Neural cell (in vitro differentiated cells): Measurements from ENCODE around the gene FAM83G.

Experiments
- RAD21 ChIP-seq: fragments of 450-650 bp; conservative IDR thresholded peaks from 2 replicates; pipeline ENCODE4 v1.6.1; 2014; ENCODE audit warnings: antibody characterized with exemption, mild to moderate bottlenecking, moderate library complexity
- SMC3 ChIP-seq: fragments of 450-650 bp; conservative IDR thresholded peaks from 2 replicates; pipeline ENCODE4 v1.6.1; 2014; ENCODE audit warnings: antibody characterized with exemption, mild to moderate bottlenecking, moderate library complexity; ENCODE audit not compliant: poor library complexity
- TF ChIP-seq, protein P1 (sequence below): IDR thresholded peaks from 2 replicates; pipeline ENCODE4 v1.6.1; 2012; ENCODE audit warnings: borderline replicate concordance
- TF ChIP-seq, protein P2 (sequence below): fragments of 450-650 bp; IDR thresholded peaks from 2 replicates; pipeline ENCODE4 v1.5.1; 2014; ENCODE audit warnings: antibody characterized with exemption, mild to moderate bottlenecking, moderate library complexity; ENCODE audit not compliant: poor library complexity, severe bottlenecking

DNA sequence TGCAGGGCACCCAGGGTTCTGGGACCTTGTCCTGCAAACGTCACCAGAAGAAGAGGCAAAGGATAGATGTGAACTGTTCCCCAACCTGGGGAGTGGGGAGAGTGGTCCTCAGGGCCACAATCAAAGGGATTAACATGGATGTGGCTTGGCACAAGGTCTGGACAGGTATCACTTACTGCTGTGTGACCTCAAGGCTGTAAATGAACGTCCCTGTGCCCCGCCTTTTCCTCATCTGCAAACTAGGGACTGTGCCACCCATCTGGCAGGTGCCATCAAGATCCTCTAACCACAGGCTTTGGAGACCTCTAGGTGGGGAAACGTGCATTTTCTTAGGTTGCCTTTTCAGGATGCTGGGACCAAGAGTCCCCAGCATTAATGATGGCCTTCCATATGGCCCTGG lies 27.5 kb downstream of the FAM83G start:
- TF ChIP-seq, protein P1, sequence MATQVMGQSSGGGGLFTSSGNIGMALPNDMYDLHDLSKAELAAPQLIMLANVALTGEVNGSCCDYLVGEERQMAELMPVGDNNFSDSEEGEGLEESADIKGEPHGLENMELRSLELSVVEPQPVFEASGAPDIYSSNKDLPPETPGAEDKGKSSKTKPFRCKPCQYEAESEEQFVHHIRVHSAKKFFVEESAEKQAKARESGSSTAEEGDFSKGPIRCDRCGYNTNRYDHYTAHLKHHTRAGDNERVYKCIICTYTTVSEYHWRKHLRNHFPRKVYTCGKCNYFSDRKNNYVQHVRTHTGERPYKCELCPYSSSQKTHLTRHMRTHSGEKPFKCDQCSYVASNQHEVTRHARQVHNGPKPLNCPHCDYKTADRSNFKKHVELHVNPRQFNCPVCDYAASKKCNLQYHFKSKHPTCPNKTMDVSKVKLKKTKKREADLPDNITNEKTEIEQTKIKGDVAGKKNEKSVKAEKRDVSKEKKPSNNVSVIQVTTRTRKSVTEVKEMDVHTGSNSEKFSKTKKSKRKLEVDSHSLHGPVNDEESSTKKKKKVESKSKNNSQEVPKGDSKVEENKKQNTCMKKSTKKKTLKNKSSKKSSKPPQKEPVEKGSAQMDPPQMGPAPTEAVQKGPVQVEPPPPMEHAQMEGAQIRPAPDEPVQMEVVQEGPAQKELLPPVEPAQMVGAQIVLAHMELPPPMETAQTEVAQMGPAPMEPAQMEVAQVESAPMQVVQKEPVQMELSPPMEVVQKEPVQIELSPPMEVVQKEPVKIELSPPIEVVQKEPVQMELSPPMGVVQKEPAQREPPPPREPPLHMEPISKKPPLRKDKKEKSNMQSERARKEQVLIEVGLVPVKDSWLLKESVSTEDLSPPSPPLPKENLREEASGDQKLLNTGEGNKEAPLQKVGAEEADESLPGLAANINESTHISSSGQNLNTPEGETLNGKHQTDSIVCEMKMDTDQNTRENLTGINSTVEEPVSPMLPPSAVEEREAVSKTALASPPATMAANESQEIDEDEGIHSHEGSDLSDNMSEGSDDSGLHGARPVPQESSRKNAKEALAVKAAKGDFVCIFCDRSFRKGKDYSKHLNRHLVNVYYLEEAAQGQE, result no peak
- TF ChIP-seq SMC3, result no peak
- TF ChIP-seq, protein P2, sequence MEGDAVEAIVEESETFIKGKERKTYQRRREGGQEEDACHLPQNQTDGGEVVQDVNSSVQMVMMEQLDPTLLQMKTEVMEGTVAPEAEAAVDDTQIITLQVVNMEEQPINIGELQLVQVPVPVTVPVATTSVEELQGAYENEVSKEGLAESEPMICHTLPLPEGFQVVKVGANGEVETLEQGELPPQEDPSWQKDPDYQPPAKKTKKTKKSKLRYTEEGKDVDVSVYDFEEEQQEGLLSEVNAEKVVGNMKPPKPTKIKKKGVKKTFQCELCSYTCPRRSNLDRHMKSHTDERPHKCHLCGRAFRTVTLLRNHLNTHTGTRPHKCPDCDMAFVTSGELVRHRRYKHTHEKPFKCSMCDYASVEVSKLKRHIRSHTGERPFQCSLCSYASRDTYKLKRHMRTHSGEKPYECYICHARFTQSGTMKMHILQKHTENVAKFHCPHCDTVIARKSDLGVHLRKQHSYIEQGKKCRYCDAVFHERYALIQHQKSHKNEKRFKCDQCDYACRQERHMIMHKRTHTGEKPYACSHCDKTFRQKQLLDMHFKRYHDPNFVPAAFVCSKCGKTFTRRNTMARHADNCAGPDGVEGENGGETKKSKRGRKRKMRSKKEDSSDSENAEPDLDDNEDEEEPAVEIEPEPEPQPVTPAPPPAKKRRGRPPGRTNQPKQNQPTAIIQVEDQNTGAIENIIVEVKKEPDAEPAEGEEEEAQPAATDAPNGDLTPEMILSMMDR, result no peak
- TF ChIP-seq RAD21, result no peak
